Right lobe of liver (tissue), 4 donors: ENCODE data around the gene DDX4.

Experiments used
- POLR2A ChIP-seq: fragments of 450-650 bp; IDR thresholded peaks from one replicate; pipeline ENCODE4 v1.6.1; 2017; ENCODE audit warnings: antibody characterized with exemption, mild to moderate bottlenecking
- TF ChIP-seq, protein P1 (sequence below), 4 donors: fragments of 200-600 bp in 3 of 4; fragments of 450-650 bp in 1 of 4; IDR thresholded peaks; one replicate each; pipeline versions ENCODE4 v1.5.1 to v1.8.0; 2016 to 2022; ENCODE audit warnings: antibody characterized with exemption in 4 of 4, mild to moderate bottlenecking in 2 of 4
- donor health status: DM: no; HTN: no; CAD: no.
- donor health status: DM: no; HTN: no; CAD: no.
- donor health status: DM: no; HTN: yes; CAD: no.

DNA sequence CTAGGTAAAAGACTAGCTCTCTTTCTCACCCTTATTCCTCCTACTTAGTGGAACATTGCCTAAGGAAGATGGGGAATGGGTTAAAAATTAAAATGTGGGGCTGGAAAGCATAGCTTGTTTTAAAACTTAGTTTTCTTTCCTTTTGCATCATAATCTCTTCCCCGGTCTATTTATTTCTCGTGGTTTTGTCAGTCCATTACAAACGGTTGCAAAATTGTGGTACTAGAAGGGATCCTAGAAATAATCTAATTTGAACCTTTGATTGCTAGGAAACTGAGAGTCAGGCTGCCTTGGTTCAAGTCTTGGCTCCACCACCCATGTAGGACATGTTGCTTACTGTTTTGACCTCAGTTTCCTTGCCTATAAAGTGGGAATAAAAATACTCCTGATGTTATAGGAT, 114.6 kb downstream of the DDX4 start:
- TF ChIP-seq, protein P1, sequence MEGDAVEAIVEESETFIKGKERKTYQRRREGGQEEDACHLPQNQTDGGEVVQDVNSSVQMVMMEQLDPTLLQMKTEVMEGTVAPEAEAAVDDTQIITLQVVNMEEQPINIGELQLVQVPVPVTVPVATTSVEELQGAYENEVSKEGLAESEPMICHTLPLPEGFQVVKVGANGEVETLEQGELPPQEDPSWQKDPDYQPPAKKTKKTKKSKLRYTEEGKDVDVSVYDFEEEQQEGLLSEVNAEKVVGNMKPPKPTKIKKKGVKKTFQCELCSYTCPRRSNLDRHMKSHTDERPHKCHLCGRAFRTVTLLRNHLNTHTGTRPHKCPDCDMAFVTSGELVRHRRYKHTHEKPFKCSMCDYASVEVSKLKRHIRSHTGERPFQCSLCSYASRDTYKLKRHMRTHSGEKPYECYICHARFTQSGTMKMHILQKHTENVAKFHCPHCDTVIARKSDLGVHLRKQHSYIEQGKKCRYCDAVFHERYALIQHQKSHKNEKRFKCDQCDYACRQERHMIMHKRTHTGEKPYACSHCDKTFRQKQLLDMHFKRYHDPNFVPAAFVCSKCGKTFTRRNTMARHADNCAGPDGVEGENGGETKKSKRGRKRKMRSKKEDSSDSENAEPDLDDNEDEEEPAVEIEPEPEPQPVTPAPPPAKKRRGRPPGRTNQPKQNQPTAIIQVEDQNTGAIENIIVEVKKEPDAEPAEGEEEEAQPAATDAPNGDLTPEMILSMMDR (IDR thresholded peaks at IDR 0.05): no peak
- no peak for TF ChIP-seq POLR2A
